Brain microvascular endothelial cell (primary cell): ENCODE data around the gene TRAP1.

Source experiments
- DNase-seq: peaks from one replicate; pipeline ENCODE4 v3.0.0-alpha.2; 2020
- H3K27ac ChIP-seq: fragments of 250-450 bp; sonication (Bioruptor Pico); 2 replicates; pipeline ENCODE4 v1.5.1; 2020; ENCODE audit warnings: mild to moderate bottlenecking, moderate library complexity
- H3K27me3 ChIP-seq: fragments of 250-450 bp; sonication (Bioruptor Pico); replicated peaks from 2 replicates; pipeline ENCODE4 v1.5.1; 2020; ENCODE audit warnings: mild to moderate bottlenecking
- H3K36me3 ChIP-seq: fragments of 250-450 bp; sonication (Bioruptor Pico); replicated peaks from 2 replicates; pipeline ENCODE4 v1.5.1; 2020; ENCODE audit warnings: mild to moderate bottlenecking
- H3K4me3 ChIP-seq: 2 replicates; pipeline ENCODE4 v1.5.1; 2011; ENCODE audit warnings: low read depth, mild to moderate bottlenecking, control low read depth, low read length, moderate library complexity
- CTCF ChIP-seq: IDR thresholded peaks from 2 replicates; pipeline ENCODE4 v1.5.1; 2011; ENCODE audit warnings: low read depth, mild to moderate bottlenecking, moderate library complexity, low read length, control low read depth, inconsistent platforms; ENCODE audit errors: missing control alignments
- in situ Hi-C: cut with HindIII; loops from 2 replicates; pipeline ENCODE4 v1.10.0; 2017; ENCODE audit warnings: low sequenced_read_pairs, low pct_ligation_motif_present

Gene TRAP1

GRCh38 chr16:3665508-3665907 is 51.8 kb downstream of the TRAP1 start:
- Histone ChIP-seq H3K36me3 (peaks cover 23% of the 10 kb centered on the region), H3K4me3 (no peak overlapping the region), H3K27ac (no peak overlapping the region), H3K27me3 (no peaks in the 10 kb centered on the region)
- TF ChIP-seq CTCF = no peak
- in situ Hi-C loops = no loop called here
- DNase-seq = no peak

- Histone ChIP-seq H3K27me3 (no peaks in the 10 kb centered on the region), H3K36me3 (peaks cover 23% of the 10 kb centered on the region), H3K4me3 (no peak overlapping the region), H3K27ac (no peak overlapping the region)
- no peak for TF ChIP-seq CTCF
- DNase-seq = no peak
- in situ Hi-C loops = no loop called here
Observed at GRCh38 chr16:3664187-3664896, 53.0 kb downstream of the TRAP1 start.

GRCh38 chr16:3662601-3663000 is 54.7 kb downstream of the TRAP1 start:
- no peak for TF ChIP-seq CTCF
- in situ Hi-C loops = no loop called here

GRCh38 chr16:3661922-3662321 is 55.4 kb downstream of the TRAP1 start:
- in situ Hi-C loops = no loop called here
- Histone ChIP-seq H3K27me3 (no peaks in the 10 kb centered on the region), H3K36me3 (peaks cover 36% of the 10 kb centered on the region), H3K27ac (no peak overlapping the region), H3K4me3 (no peak overlapping the region)
- DNase-seq = no peak
- TF ChIP-seq CTCF = no peak

More at GRCh38 chr16:3662601-3663000, 54.7 kb downstream of the TRAP1 start:
- no peak for DNase-seq
- H3K27me3 ChIP-seq = no peaks in the 10 kb centered on the region
- H3K27ac ChIP-seq = no peak overlapping the region
- peaks cover 29% of the 10 kb centered on the region for H3K36me3 ChIP-seq
- no peak overlapping the region for H3K4me3 ChIP-seq

GRCh38 chr16:3661311-3661710 is 56.0 kb downstream of the TRAP1 start:
- Histone ChIP-seq H3K27me3 (no peaks in the 10 kb centered on the region), H3K27ac (no peak overlapping the region), H3K4me3 (no peak overlapping the region), H3K36me3 (peaks cover 41% of the 10 kb centered on the region)
- DNase-seq = no peak
- no peak for TF ChIP-seq CTCF
- in situ Hi-C loops = no loop called here

GRCh38 chr16:3659251-3659650 is 58.1 kb downstream of the TRAP1 start:
- DNase-seq = no peak
- in situ Hi-C loops = no loop called here
- no peak overlapping the region for H3K27ac ChIP-seq
- no peak overlapping the region for H3K4me3 ChIP-seq
- TF ChIP-seq CTCF = no peak
- peaks cover 56% of the 10 kb centered on the region for H3K36me3 ChIP-seq
- H3K27me3 ChIP-seq = no peaks in the 10 kb centered on the region
